GM12878 (cell line): ENCODE results near the gene INO80E.

Source experiments
- CTCF ChIP-seq, 3 experiments: IDR thresholded peaks in 2 of 3; conservative IDR thresholded peaks in 1 of 3; 2 replicates each; pipeline ENCODE4 v1.5.1; 2011; ENCODE audit warnings: low read depth in 3 of 3, low read length in 3 of 3, mild to moderate bottlenecking in 3 of 3, control low read depth in 2 of 3, moderate library complexity in 2 of 3, inconsistent platforms in 1 of 3, mixed read lengths in 1 of 3; ENCODE audit not compliant: control insufficient read depth in 2 of 3, insufficient read depth in 1 of 3; ENCODE audit errors: extremely low read depth in 1 of 3
- EGR1 ChIP-seq, 2 experiments: IDR thresholded peaks; 1 replicate in 1 of 2; 2 replicates in 1 of 2; pipeline ENCODE4 v1.6.1; 2011 to 2012; ENCODE audit warnings: low read depth in 2 of 2, low read length in 2 of 2, borderline replicate concordance in 1 of 2, mild to moderate bottlenecking in 1 of 2, moderate library complexity in 1 of 2
- FOS ChIP-seq: IDR thresholded peaks from 3 replicates; pipeline ENCODE4 v1.6.1; 2011; ENCODE audit warnings: borderline replicate concordance; ENCODE audit not compliant: insufficient read length; ENCODE audit errors: extremely low read depth

GRCh38 chr16:29984764-29985147, 11.3 kb upstream of the INO80E start:
- no peak for TF ChIP-seq CTCF (IDR thresholded peaks at IDR 0.05 in 2 of 3, conservative IDR thresholded peaks at IDR 0.05 in 1 of 3; ENCODE audit: control insufficient read depth in 2 of 3, extremely low read depth in 1 of 3, insufficient read depth in 1 of 3, low read depth in 3 of 3, low read length in 3 of 3)
- TF ChIP-seq EGR1 (IDR thresholded peaks at IDR 0.05; ENCODE audit: borderline replicate concordance in 1 of 2, low read depth in 2 of 2, low read length in 2 of 2): no peak
- no peak for TF ChIP-seq FOS
